Stomach (tissue), 4 donors: ENCODE results near the gene APOF.

Experiments
- CTCF ChIP-seq, 7 experiments: fragments of 450-650 bp in 4 of 7; fragments of 200-600 bp in 3 of 7; sonication (generic) in 3 of 7; IDR thresholded peaks; one replicate each; pipeline ENCODE4 v1.5.1; 2016 to 2019; ENCODE audit warnings: antibody characterized with exemption in 7 of 7, control low read depth in 2 of 7, mild to moderate bottlenecking in 1 of 7
- EP300 ChIP-seq: sonication (generic); formaldehyde crosslinking; IDR thresholded peaks from one replicate; pipeline ENCODE4 v1.6.1; 2017; ENCODE audit warnings: antibody characterized with exemption
- POLR2A ChIP-seq, 4 donors: fragments of 450-650 bp; IDR thresholded peaks; one replicate each; pipeline ENCODE4 v1.6.1; 2016; ENCODE audit warnings: antibody characterized with exemption in 4 of 4, control low read depth in 2 of 4, mild to moderate bottlenecking in 1 of 4, moderate library complexity in 1 of 4

- TF ChIP-seq CTCF (IDR thresholded peaks at IDR 0.05) (no peak), EP300 (no peak), POLR2A (IDR thresholded peaks at IDR 0.05) (no peak)
Measured at GRCh38 chr12:56410768-56411167, 48.1 kb upstream of the APOF start.
